ENCODE results near the gene ISG20.
"Not testable (repeated sequence)": the region's sequence is repeated elsewhere in the genome, so short reads cannot be mapped to it uniquely, and the experiment has no call there.

ISG20 gene

DNA sequence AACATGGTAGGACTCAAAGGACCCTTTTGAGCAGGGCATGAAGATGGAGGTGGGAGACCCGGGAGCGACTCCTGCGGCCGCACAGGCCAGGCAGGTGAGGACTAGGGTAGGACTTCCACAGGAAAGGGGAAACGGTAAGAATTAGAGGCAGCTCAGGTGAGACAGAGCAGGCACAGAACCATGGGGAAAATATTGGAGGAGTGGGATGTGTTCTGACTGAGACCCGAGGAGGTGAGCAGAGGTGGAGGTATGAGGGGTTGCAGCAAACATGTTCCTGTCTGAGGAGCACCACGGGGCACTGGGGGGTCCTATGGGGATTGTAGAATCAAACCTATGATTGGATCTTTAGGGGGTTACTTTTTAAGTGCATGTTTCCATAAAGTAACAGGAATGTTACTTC is 1.4 kb upstream of the ISG20 start:
- DNase-seq: no peak

DNA sequence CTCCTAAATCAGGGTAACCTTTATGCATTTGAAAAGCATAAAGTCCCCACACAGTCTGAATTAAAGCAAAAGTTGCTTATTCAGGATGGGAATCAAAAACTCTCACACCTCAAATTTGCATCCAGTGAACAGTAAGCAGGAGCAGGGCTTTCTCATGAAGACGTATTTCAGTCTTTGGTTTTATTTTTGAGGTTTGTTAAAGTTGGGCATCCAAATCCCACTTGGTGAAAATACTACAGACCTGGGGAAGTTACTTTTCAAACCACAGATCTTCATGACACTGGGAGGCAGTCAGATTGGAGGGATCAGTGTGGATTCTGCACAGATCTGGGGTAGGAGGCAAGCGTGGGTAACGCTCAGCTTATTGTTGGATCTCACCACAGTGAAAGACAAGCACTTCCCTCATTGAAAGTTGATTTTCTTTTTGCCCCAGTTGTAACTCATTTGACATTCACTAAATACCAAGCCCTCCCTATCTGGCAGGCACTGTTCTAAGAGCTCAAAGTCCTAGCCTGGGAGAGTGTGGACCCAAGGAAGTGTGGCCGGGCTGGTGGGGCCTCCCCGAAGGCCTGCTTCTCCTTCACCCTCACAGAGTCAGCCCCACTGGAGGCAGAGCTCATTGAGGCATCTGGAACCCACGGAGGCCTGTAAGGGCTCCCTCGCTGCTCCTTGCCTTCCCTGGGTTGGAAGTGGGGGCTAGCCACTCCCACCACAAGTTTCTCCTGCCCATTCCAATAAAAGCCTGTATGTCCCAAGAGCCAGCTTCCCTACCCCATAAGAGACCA is 783 bp upstream of the ISG20 start:
- DNase-seq: no peak

DNA sequence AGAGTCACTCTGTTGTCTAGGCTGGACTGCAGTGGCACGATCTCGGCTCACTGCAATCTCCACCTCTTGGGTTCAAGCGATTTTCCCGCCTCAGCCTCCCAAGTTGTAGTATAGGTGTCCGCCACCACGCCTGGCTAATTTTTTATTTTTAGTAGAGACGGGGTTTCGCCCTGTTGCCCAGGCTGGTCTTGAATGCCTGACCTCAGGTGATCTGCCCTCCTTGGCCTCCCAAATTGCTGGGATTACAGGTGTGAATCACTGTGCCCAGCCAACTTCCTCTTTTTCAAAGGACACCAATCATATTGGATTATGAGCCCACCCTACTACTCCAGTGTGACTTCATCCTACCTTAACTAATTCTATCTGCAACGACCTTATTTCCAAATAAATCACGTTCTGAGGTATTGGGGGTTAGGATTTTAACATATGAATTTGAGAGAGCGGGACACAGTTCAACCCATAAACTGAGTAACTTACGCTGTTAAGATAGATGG is 3.2 kb downstream of the ISG20 start:
- DNase-seq: no peak

DNA sequence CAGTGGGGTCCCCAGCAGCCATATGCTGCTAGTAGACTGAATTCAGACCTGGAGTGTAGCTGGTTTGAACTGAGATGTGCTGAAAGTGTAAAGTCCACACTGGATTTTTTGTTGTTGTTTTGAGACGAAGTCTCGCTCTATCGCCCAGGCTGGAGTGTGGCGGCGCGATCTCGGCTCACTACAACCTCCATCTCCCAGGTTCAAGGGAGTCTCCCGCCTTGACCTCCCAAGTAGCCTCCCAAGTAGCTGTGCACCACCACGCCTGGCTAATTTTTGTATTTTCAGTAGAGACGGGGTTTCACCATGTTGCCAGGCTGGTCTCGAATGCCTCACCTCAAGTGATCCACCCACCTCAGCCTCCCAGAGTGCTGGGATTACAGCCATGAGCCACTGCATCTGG is 3.7 kb downstream of the ISG20 start:
- not testable (repeated sequence) for DNase-seq

DNA sequence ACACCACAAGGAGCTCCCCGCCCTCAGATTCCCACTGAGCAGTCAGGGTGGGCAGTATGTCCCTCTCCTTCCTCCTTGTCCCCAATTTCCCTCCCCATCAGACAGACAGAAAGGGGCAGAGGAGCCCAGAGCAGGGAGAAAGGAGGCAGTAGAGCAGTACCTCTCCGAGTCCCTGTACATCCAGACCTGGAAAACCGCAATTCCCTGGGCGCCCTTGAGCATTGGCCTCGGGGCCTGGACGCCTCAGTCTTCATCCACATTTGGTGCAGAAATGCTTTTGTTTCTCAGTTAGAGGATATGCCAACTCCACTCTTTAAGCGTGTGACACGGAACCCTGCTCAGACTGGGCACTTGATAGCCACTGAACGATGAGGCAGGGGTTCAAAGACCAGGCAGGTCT is 5.9 kb downstream of the ISG20 start:
- DNase-seq: no peak

DNA sequence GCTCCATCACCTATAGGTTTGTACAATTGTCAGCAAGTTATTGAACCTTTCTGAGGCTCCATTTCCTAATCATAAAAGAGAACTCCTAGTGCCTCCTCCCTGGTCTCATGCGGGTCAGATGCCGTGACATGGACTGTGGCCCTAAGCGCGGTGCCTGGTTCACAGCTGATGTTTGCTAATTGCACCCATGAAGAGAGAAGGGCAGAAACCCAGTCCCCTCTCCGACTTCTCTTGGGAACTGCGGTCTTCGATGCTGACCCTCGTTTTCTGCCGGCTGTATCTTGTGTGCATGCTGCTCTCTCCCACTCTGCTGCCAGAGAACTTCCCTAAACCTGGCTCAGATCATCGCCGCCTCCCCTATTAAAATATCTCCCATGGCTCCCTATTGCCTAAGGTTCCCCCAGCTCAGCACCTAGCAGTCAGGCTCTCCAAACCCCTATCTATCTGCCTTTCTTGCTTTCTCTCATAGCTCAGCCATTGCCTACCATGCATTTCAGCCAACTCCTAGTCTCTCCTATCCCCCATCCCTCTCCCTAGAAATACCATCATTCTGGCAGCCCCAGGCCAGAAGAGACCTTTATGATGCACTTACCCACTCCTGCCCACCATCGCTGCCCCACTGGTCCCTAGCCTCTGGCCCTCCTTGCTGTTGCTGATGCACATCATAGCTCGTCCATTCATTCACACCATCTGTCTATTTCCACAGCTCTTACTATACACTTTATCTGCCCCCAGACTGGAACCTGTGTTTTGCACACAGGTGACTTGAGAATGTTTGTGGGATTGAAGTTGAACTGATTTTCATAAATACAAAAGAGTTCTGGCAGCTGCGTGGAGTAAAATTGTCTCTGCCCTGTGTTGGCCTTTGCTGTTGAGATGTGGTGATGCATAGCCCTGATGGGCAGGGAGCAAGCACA is 6.6 kb downstream of the ISG20 start:
- no peak for DNase-seq

DNA sequence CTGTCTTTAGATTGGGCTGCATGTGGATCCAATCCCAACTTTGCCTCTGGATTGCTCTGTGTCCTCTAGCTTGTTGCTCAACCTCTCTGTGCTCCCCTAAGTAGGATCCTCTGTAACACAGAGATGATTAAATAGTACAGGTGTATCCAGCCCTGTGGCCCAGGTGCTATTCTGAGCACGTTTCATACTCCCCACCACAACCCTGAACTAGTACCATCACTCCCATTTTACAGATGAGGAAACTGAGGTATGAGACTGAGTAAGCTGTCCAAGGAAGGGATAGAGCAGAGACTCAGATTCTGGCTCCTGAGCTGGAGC is 7.2 kb downstream of the ISG20 start:
- no peak for DNase-seq

DNA sequence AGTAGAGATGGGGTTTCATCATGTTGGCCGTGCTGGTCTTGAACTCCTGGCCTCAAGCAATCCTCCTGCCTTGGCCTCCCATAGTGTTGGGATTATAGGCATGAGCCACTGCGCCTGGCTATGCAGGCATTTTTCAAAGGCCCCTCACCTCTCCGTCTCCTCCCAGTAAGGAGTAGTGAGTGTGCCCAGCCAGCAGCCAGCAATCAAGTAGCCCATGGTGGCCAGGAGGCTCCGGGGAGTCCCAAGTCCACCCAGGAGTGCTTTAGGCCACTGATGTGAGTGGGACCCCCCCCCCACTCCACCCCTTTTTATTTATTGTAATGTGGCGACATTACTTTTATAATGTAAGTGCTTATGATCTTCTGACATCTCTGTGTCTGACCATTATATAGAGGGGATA is 8.1 kb downstream of the ISG20 start:
- DNase-seq: peak; percentile 1

DNA sequence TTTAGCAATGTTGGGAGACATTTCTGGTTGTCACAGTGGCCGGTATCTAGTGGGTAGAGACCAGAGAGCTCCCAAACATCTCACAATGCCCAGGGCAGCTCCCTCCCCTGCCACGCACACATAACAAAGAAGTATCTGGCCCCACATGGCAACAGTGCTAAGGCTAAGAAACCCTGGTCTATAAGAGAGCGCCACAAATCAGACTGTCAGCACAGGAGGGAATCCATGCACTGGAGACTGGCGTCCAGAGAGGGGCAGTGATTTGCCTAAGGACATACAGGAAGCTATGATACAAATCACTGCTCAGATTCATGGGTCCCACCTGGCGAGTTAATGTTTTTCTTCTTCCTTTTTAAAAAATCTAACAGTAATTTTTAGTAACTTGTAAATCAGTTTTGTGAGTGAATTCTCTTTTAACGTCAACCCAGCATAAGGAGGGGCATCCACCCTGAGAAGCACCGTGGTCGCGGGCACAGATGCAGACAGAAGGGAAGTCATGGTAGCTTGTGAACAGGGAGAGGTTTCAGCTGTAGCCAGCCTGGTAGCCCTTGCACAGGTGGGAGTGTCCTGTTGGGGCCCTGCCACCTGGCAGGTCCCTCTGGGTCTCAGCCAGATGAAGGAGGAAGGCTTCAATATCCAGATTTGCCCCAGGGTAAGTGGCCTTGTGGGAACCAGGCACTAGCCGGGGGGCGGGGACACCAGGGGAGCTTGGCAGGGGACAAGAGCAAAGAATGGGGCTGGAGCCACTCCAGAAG is 8.7 kb downstream of the ISG20 start:
- DNase-seq: peak; percentile 1

DNA sequence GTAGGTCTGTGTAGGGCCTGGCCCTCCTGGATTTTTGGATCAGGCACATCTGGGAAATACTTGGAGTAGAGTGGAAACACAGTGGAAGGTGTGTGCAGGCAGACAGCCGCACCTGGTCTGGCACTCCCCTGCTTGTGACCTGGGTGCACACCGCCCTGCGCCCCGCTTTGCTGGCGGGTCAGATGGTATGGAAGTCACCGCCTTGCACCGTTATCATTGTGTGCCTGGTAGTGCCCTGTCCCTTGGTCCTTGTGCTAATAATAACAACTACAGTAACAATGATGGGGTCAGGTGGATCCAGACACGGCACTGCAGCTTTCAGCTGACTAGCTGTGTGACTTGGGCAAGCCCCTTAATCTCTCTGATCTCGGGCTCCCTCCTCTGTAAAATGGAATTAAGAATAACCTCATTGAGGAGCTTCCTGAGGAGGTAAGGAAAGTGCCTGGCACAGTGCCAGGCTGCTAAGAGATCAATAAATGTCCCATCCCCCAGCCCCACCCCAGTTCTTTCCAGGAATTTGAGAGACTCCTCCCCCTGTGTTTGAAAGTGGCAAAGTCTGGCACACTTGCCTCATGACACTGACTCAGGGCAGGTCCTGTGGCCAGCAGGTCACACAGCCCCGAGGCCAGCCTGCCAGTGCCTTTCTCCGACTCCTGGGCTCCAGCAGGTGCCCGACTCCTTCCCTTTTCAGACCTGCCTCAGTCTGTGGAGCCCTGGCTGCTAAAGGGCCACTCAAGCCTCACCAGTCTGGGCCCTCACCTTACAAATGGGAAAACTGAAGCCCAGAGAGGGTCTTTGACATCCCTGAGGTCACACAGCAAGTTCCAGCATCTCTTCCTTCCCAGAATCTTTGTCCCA is 9.8 kb downstream of the ISG20 start:
- DNase-seq: peak; percentile 24

DNA sequence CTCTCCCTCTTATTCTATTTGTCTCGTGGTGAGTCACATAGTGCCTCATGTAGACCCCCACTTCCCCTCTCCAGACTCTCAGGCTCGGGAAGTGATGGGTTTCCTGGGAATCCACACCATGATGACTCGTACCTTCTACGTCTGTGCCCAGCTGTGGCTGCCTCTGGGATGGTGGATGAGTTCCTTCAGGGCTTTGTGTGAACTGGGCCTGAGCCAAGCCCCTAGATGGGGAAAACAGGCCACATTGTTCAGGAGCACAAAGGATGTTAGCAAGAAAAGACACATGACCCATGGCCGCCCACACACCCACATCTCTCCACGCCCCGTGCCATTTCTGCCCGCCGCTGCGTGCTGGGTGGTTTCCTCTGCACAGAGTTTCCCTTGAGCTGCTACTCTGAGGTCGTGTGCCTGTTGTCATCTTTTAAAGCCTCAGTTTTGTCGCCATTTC is 10.5 kb downstream of the ISG20 start:
- peak; percentile 77 for DNase-seq

DNA sequence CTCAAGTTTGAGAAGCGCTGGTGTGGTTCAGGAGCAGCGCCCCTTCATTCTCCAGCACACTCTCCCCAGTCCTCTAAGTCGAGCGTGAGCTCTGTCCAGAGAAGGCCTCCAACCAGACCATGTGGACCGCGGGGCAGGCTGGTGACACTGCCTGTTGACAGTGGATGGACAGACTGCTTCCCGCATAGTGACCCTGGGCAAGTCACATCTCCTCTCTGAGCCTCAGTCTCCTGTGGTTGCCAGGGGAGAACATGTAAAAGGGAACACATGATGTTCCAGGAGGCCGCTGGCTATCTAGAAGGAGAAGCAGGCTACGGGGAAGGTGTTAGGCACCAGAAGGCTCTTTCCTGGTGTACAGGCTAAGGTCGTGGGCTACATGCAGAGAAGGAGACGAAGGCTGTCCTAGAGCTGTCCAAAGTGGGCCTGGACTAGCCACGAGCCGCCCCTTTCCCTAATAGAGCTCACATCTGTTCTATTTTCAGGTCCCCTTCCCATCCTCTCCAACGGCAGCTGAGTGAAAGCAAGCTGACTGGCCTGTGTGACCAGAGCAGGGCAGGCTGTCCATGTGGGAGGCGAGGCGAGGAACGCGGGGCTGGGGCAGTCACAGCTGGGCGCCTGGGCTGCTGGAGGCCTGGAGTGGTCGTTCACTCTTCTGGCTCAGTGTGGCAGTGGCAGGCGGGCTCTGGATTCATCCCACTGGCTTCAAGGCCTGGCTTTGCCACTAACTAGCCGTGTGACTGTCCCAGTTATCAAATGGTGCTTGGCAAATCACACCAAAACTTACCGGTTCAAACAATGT is 11.1 kb downstream of the ISG20 start:
- DNase-seq: no peak

DNA sequence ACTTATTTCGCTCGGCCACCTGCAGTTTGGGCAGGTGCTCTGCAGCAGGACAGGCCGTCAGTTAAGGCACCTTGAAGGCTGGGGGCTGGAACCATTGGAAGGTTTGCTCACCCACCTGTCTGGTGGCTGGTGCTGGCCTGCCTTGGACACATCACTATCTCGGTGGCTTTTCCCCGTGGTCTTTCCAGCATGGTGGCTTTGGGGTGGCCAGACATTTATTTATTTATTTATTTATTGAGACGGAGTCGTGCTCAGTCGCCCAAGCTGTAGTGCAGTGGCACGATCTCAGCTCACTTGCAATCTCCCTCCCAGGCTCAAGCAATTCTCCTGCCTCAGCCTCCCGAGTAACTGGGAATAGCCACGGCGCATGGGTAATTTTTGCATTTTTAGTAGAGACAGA is 11.7 kb downstream of the ISG20 start:
- DNase-seq: no peak

DNA sequence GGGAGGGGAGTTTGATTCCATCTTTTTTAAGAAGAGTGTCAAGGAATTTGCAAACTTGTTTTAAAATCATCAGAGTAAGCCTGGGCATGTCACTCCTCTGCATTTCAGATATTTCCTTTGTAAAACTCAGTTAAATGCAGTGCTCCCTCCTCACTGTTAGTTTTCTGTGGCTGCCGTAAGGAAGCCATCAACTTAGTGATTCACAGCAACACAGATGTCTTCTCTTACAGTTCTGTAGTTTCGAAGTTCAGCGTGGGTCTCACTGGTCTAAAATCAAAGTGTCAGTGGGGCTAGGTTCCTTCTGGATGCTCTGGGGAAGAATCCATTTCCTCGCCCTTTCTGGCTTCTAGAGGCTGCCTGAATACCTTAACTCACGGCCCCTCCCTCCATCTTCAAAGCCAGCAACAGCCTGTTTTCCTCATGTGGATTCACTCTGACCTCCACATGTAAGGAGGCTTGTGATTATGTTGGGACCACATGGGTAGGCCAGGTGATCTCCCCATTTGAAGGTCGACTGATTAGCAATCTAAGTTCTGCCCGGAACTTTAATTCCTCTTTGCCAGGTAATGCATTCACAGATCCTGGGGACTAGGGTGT is 12.4 kb downstream of the ISG20 start:
- DNase-seq: no peak

DNA sequence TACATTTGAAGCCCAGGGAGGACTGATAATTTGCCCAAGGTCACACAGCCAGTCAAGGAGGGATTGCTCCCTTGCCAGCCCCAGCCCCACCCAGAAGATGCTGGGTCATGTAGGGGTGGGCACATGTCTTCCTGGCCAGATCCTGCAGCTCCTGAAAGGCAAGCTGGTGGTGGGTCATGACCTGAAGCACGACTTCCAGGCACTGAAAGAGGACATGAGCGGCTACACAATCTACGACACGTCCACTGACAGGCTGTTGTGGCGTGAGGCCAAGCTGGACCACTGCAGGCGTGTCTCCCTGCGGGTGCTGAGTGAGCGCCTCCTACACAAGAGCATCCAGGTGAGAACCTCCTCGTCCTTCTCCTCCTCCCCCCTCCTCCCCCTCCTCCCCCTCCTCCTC is 13.2 kb downstream of the ISG20 start:
- no peak for DNase-seq

DNA sequence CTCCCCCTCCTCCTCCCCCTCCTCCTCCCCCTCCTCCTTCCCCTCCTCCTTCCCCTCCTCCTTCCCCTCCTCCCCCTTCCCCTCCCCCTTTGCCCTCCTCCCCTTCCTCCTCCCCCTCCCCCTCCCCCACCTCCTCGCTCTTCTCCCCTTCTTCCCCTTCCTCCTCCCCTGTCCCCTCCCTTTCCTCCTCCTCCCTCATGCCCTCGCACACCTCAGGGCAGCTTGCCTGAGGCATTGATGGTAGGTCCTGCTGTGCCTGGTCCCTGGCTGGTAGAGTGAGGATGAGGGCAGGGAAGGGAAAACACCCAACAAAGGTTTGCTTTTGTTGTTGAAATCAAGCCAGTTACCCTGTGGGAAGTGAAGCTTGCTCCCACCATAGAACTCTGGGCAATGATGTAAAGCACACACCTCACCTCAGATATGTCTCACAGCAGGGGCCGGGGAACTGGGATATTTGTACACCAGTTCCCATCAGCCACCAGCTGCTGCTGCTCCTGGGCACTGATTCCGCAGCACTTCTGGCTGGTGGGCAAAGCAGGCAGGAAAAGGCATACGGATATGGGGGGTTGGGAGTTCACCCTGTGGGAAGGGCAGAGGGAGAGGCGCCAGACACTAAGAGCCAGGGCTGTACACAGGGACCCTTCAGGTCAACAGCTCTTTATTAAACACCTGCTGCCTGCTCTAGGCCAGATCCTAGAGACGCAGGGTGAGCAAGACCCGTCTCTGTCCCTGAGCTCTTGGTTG is 13.8 kb downstream of the ISG20 start:
- no peak for DNase-seq

DNA sequence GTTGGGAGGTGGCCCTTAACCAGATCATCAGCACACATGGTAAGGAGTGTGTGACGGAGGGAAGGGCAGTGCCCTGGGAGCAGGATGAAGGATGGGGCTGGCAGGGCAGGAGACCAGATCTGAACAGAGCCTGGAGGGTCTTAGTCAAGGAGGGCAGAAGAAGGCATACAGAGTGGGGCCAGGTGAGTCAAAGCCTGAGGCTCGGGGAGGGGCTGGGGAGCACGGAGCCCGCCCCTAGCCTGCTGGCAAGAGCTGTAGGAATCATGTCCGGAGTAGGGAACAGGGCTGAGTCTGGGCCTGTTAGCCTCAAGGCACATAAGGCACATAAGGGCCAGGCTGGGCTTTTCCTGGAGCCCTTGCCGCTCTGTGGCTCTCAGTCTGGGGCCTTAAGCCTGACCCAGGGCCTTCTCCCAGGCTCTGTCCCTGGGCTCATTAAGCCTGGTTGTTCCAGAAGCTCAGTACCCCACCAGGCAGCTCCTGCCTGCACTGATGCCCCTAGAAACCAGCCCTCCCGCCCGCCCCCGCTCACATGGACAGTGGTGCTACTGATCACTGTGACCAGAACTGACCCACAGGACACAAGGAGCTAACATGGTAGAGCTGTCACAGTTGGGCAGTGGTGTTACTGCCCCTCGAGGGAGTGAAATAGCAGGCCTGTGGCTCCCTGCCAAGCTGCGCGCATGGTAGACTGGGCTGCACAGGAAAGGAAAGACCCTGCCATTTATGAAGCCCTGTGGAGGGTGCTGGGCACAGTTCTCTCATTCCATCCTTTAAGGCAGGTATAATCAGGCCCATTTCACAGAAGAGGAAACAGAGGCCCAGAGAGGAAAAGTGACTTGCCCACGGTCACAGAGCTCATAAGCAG is 14.6 kb downstream of the ISG20 start:
- no peak for DNase-seq

DNA sequence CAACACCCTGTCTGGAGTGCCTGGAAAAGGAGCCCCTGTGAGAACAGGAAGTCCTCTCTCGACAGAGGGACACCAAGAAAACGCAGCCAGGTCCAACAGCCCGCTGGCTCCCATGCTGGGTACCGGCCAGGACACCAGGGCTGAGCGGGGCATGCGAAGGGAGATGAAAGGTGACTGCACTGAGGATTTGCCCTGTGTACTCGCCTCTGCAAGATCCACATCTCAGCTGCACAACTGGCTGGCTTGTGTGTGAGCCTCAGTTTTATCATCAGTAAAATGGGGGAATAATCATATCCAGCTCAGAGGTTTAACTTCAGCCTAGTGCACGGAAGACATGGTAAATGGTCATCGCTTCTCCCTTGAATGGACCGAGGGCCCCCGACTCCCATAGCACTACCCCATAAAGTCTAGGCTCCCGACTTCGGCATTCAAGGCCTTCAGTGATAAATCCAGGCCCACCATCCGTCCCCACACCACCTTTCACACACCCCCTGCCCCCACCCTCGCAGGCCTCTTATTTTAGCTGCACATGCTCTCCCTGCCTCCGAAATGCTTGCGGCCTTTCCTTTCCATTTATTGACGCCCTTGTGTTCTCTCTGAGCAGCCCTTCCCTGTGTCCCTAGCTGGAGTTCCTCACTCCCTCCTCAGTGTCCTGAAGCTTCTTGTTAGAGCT is 15.8 kb downstream of the ISG20 start:
- no peak for DNase-seq

DNA sequence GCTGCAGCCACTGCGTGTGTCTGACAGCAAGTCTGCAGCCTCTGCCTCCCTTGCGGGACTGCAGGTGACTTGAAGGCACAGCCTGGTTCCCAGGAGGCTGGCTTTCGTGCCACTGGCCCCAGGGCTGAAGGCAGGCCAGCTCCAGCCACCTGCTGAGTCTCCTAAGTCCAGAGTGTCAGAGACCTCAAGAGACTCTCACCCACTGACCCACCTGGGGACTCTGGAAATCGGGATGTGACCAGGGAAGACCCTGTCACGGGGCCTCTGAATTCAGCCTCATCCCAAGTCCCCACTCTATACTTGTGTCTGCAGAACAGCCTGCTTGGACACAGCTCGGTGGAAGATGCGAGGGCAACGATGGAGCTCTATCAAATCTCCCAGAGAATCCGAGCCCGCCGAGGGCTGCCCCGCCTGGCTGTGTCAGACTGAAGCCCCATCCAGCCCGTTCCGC is 16.3 kb downstream of the ISG20 start:
- no peak for DNase-seq
